Upper lobe of right lung (tissue), 1 donor: ENCODE data around the gene CLIC2. TPM values are rescaled to one million over a fixed set of nuclear protein-coding genes. Genes with fewer than 3 reads are reported as not detected.

ENCODE experiments used
- ATAC-seq: fragments of 200-7000 bp; cut with Tn5 transposase; one replicate; pipeline ENCODE4 v1.9.1; 2020; ENCODE audit warnings: mild to moderate bottlenecking, moderate library complexity
- DNase-seq: peaks from one replicate; pipeline ENCODE4 v3.0.0-alpha.2; 2020
- H3K27ac ChIP-seq: fragments of 200-600 bp; one replicate; pipeline ENCODE4 v1.8.0; 2022
- H3K27me3 ChIP-seq: fragments of 200-600 bp; one replicate; pipeline ENCODE4 v1.8.0; 2022; ENCODE audit warnings: mild to moderate bottlenecking
- H3K36me3 ChIP-seq: fragments of 200-600 bp; one replicate; pipeline ENCODE4 v1.8.0; 2022
- H3K4me1 ChIP-seq: fragments of 200-600 bp; one replicate; pipeline ENCODE4 v1.8.0; 2022
- H3K4me3 ChIP-seq: fragments of 200-600 bp; one replicate; pipeline ENCODE4 v1.8.0; 2022; ENCODE audit warnings: mild to moderate bottlenecking
- H3K9me3 ChIP-seq: fragments of 200-600 bp; one replicate; pipeline ENCODE4 v1.8.0; 2022
- intact Hi-C: fragments of 100-400 bp; cut with DNase I; formaldehyde crosslinking; loops from one replicate; pipeline ENCODE4 v1.11.0; 2022
- microRNA-seq: library from miRNA; unstranded; fragments of <30 nt; microRNA quantifications from one replicate; pipeline ENCODE4 v1.2.0, GENCODE V29; 2020; ENCODE audit warnings: borderline microRNAs expressed
- total RNA-seq: library from RNA; stranded (reverse); fragmentation: NEBNext Ultra II Directional; extraction: Animal tissue kit (Norgen Biotek cat#: 25700); gene quantifications from one replicate; pipeline ENCODE4 v1.2.1, GENCODE V29; 2021
- TF ChIP-seq, protein P1 (sequence below): fragments of 200-600 bp; IDR thresholded peaks from one replicate; pipeline ENCODE4 v1.8.0; 2022; ENCODE audit warnings: antibody characterized with exemption
- donor health status: DM: no; HTN: yes; CAD: no; lungs with severe emphysema.

The CLIC2 gene
- total RNA-seq, 1 donor from 2014 or later = 64.0 TPM

- intact Hi-C loops = no loop called here
- ATAC-seq = no peak
- no peak for DNase-seq
- H3K27ac ChIP-seq = no peak overlapping the region
- H3K9me3 ChIP-seq = no peaks in the 10 kb centered on the region
- no peak overlapping the region for H3K4me3 ChIP-seq
- no peaks in the 10 kb centered on the region for H3K27me3 ChIP-seq
- H3K36me3 ChIP-seq = peaks cover 21% of the 10 kb centered on the region
- TF ChIP-seq, protein P1, sequence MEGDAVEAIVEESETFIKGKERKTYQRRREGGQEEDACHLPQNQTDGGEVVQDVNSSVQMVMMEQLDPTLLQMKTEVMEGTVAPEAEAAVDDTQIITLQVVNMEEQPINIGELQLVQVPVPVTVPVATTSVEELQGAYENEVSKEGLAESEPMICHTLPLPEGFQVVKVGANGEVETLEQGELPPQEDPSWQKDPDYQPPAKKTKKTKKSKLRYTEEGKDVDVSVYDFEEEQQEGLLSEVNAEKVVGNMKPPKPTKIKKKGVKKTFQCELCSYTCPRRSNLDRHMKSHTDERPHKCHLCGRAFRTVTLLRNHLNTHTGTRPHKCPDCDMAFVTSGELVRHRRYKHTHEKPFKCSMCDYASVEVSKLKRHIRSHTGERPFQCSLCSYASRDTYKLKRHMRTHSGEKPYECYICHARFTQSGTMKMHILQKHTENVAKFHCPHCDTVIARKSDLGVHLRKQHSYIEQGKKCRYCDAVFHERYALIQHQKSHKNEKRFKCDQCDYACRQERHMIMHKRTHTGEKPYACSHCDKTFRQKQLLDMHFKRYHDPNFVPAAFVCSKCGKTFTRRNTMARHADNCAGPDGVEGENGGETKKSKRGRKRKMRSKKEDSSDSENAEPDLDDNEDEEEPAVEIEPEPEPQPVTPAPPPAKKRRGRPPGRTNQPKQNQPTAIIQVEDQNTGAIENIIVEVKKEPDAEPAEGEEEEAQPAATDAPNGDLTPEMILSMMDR = no peak
- H3K4me1 ChIP-seq = no peaks in the 10 kb centered on the region
Measured at GRCh38 chrX:155242300-155242699, 92.1 kb downstream of the CLIC2 start.

GRCh38 chrX:155237719-155238118 lies 96.7 kb downstream of the CLIC2 start:
- Histone ChIP-seq H3K27me3 (no peaks in the 10 kb centered on the region), H3K4me1 (no peaks in the 10 kb centered on the region), H3K27ac (no peak overlapping the region), H3K4me3 (no peak overlapping the region), H3K36me3 (peaks cover 38% of the 10 kb centered on the region), H3K9me3 (no peaks in the 10 kb centered on the region)
- TF ChIP-seq, protein P1 = no peak
- DNase-seq = no peak
- intact Hi-C loops = no loop called here
- no peak for ATAC-seq

GRCh38 chrX:155235891-155236290 lies 98.5 kb downstream of the CLIC2 start:
- intact Hi-C loops = no loop called here
- ATAC-seq (no peak), DNase-seq (no peak)

DNA sequence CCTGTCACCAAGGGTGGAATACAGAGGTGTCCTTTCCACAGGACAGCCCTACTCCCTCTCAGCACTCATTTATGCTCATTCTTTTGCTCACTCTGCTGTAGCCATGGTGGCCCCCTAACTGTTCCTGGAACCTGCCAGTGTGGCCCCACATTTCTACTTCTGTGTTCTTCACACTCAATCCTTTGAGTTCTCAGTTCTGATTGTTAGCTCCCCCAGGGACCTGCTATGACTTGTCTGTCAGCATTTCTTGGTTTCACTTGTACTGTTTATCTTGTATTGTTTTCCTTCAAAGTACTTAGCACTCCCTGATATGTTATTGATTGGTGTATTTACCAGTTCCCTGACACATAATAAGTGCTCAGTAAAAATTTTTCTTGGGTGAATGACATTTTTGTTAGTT lies 103.3 kb downstream of the CLIC2 start:
- no peak overlapping the region for H3K4me3 ChIP-seq
- DNase-seq (no peak), ATAC-seq (no peak)
- H3K27ac ChIP-seq = no peak overlapping the region
- no peaks in the 10 kb centered on the region for H3K9me3 ChIP-seq
- H3K27me3 ChIP-seq = no peaks in the 10 kb centered on the region
- TF ChIP-seq, protein P1 = no peak
- no peaks in the 10 kb centered on the region for H3K4me1 ChIP-seq
- intact Hi-C loops = no loop called here
- peaks cover 24% of the 10 kb centered on the region for H3K36me3 ChIP-seq

More at GRCh38 chrX:155235891-155236290, 98.5 kb downstream of the CLIC2 start:
- Histone ChIP-seq H3K9me3 (no peaks in the 10 kb centered on the region), H3K27ac (no peak overlapping the region), H3K36me3 (peaks cover 46% of the 10 kb centered on the region), H3K27me3 (no peaks in the 10 kb centered on the region), H3K4me3 (no peak overlapping the region), H3K4me1 (no peaks in the 10 kb centered on the region)
- TF ChIP-seq, protein P1 = no peak

Small RNA genes lying within 50 kb of the gene (microRNA-seq; reads per million reads assigned to microRNA genes)
- gene MIR1184-2 = not detected

Other genes with a start within 250 kb of the CLIC2 start
- gene VBP1, start 118.2 kb downstream of the CLIC2 start, total RNA-seq = 33.9 TPM
- 0.75 TPM for gene RAB39B, start 70.1 kb downstream of the CLIC2 start, total RNA-seq
- not detected for gene F8A2, start 47.5 kb upstream of the CLIC2 start, total RNA-seq
- gene F8A3, start 124.0 kb upstream of the CLIC2 start, total RNA-seq = not detected